COLO668 (cell line): ENCODE measurements around the gene CMIP.

ENCODE experiments used
- DNase-seq: peaks from one replicate; lab custom pipeline; 2025; ENCODE audit not compliant: unreplicated experiment; lab: John Stamatoyannopoulos, UW

Gene CMIP

GRCh38 chr16:81445966-81446906 lies 1.6 kb downstream of the CMIP start:
- DNase-seq = peak; percentile 69

DNA sequence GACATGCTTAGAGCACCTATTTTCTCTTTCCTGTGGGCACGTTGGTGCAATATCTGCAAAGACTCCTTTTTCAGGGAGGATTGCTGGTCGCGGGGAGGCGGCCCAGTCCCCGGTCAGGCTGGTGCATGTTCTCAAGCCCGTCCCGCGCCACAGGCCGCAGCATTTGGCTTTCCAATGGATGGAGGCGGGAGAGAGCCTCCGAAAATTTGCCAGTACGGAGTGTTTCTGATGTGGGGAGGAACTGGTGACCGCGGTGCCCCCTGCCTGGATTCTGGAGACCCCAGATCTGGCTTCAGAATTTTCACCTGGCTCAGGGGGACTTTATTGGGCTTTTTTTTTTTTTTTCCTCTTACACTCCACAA lies 2.3 kb downstream of the CMIP start:
- no peak for DNase-seq

GRCh38 chr16:81447383-81448101 lies 2.9 kb downstream of the CMIP start:
- DNase-seq = peak; percentile 62

DNA sequence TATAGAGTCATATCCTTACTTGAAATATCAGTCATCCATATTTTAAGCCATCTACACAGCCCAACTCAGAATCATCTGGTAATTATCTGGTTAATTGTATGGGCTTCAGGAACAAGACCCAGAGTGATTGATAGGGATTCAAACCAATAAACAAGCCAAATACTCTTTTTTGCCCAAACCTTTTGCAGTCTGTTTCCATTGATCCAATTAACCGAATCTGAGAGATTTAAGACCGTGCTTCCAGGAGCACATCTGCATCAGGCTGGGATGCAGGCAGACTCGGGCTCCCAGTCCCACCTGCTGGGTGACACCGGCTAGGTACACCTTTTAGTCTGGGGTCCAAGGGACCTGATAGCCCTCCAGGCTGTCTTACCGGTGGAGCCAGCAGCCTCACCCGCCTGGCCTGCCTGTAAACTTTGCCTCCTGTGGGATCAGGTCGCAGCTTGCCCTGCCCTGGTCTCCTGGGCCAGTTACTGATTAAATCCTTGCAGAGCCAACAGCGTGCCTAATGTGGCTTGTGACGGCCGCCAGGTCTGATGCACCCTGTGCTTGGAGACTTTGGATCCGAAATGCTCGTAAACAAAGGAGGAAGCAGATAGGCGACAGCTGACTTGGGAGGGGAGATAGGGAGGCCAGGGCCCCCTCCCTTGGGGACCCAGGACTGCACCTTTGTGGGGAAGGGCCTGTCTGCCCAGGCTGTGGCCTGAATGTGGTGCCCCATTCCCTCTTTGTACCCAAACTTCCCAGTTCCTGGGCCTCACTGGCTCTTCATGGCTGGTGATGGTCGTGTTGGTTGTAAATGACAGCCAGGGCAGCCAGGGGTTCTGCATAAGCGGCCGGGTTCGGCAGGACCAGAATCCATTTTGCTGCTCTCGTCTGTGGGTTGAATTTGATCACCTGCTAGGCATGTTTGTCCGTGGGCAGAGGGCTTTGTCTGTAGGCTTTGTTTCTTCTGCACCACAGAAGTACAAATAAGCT lies 3.8 kb downstream of the CMIP start:
- DNase-seq = peak; percentile 70

DNA sequence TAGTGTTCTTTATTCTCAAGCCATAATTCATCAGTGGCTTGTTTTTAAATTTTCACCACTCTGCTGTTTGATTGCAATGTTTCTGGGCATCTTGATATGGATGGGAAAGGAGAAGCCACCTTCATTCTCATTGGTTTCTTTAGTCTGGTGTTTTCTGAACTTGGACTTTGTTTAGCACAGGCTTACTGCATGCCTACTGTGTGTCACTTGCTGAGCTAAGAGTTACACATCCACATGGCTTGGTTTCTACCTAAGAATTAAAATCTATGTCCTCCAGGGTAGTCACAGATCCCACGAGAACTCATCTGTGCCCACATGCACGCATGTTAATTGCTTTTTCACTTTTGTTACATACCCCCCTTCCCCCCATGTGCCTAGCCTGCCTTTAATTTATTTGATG lies 4.6 kb downstream of the CMIP start:
- DNase-seq = no peak

- DNase-seq = peak; percentile 21
These were observed 5.4 kb downstream of the CMIP start for GRCh38 chr16:81449899-81450608.

- DNase-seq = no peak
These were observed 6.3 kb downstream of the CMIP start for GRCh38 chr16:81450783-81451491.

- DNase-seq = peak; percentile 12
These were observed 7.4 kb downstream of the CMIP start for GRCh38 chr16:81451753-81452680.

DNA sequence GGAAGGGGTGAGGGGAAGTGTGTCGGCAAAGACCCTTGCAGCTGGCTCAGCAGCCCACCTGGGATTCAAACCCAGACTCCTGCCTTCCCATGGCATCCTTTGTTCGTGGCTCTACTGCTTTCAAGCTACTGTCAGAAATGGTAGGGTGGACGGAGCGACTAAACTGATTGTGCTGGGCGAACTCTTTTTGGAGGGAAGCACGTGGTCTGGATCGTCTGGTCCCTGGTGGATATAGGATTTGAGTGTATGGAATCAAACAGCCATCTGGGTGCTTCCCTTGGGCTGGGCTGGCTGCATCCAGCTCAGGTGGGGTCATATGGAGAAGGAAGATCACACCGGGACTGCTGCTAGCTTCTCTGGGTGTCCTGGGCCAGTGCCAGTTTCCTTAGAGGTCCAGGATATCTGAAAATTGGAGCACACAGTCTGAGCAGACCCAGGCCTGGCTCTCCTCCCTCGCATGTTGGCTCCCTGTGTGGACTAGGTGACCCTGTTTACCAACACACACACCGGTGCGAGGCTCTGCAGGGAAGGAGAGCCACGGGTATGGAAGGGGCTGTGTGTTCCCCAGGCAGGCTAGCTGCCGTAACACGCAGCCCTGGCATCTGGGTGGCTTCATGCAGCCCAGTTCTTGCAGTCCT lies 8.6 kb downstream of the CMIP start:
- DNase-seq = no peak

- DNase-seq = no peak
These were observed 9.4 kb downstream of the CMIP start for GRCh38 chr16:81454044-81454443.

GRCh38 chr16:81455006-81455405 lies 10.4 kb downstream of the CMIP start:
- DNase-seq = no peak

DNA sequence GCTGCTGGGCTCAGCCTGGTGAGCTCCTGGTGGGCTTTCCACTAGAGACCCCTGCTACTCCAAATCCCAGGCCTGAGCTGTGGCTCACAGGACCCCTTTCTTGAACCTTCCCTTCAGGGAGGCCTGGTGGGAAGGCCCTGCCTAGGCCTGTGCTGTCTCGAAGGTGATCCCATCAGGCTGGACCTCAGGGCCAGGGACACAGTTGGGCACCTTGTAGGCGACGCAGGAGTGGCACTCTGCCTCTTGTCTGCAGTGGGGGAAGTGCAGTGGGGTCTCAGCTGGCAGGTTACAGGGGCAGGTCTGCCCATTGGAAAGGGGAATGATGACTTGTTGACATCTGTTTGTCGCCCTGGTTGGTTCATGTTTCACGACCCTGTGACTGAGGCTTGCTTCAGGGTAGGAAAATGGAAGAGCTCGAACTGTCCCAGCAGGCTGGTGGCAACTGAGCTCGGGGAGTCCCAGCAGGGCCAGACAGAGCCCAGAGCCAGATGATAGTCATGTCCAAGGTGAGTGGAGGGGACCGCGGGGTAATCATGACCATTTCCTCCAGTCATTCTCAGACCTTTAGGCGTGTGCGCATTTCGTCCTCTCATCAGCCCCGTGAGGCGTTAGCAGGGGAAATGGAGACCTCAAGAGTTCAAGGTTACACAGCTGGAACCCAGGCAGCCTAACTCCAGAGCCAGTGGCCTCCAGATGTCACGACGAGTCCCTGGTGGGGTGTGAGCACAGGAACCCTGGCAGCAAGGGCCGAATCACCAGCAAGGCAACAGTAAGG lies 11.3 kb downstream of the CMIP start:
- no peak for DNase-seq

DNA sequence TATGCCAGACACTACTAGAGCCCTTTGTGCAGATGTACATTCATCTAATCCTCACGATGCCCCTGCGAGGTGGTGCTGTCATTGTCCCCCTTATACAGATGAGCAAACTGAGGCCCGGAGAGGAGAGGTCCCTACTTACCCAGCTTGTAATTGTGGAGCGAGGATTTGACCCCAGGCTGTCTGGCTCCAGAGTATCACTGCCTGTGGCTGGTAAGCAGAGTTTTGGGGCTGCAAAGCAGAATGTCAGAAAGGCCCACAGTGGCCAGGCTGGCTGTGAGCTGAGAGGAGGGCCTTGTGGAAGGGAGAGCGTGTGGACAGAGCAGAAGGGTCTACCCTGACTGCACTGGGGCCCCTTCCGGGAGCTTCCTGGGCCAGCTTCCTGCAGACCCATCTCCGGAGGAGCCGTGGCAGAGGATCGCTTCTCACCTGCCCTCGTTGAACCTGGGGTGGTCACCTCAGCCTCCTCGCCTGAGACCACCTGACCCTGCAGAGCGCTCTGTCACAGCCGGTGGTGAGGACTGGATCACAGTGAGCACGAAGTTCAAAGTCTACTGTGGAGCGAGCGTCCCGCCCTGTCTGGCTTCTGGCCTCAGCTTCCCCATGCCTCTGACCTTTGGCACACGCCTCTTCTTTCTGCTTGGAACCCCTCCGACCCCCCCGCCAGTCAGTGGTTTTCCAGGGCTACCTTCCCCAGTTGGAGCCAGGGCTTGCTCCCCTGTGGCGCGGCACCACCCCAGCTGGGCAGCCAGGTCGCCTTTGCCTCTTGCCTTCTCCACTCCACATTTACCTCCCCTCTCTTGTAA lies 12.1 kb downstream of the CMIP start:
- DNase-seq = no peak

DNA sequence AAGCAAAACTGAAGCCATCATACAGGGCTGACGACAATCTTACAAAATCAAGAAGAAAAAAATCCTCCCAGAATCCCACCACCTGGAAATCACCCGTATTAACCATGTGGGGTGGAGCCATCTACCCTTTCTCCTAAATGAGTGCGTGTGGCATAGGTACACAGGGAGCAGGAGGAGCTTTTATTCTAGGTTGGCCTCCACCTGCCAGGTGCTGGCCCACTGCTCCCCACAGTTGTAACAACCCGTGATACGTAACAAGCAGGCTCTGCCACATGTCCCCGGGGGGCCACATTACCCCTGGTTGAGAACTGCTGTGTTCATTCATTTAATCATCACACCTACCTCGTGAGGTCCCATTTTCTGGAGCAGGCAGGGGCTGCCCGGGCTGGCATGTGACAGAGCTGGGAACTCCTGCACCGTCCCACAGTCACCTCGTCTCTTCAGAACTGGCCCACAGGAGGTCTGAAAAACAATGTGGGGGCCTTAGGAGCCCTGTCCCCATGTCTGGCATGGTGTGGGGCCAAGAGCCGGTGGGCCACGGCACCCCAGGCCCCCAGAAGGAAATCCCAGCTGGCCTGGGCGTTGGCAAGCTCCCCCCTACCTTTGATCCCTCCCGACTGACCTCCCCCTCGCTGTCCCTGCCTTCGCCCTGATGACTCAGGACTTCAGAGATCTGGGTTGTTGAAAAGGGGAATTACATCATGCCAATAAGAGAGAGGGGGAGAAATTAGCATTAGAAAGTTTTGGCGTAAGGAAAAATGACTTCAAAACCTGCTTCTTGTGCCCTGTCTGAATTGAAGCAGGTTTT lies 12.9 kb downstream of the CMIP start:
- DNase-seq = no peak

DNA sequence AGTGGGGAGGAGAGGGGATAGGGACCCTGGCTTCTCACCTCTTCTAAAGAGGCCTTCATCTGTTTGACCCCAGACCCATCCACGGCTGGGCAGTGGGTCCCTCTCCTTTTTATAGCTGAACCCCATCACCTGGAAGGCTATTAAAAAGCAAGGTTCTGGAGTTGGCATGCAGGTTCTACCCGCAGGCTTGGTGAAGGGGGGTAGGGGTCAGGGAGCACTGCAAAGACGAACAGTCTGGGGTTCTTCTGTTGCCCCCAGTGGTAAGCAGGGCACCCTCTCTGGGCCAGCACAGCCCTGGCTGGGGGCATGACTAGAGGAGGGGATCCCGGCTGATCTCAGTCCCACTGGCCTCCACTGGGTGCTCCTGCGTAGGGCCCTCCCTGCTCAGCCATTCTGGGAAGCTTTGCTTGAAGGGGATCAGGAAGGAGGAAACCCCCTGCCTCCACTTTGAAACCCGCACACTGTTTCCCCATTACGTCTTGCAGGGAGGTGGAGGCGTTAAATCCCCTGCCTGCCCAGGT lies 13.6 kb downstream of the CMIP start:
- DNase-seq = no peak
